HG03045 (cell line): ENCODE data around the gene RAB10.
"Not testable (repeated sequence)": the region's sequence is repeated elsewhere in the genome, so short reads cannot be mapped to it uniquely, and the experiment has no call there.

Experiments used
- ATAC-seq: cut with Tn5 transposase; IDR thresholded peaks from one replicate; pipeline ENCODE4 v1.9.1; 2021; ENCODE audit warnings: mild to moderate bottlenecking, moderate library complexity; ENCODE audit not compliant: unreplicated experiment

RAB10 gene

DNA sequence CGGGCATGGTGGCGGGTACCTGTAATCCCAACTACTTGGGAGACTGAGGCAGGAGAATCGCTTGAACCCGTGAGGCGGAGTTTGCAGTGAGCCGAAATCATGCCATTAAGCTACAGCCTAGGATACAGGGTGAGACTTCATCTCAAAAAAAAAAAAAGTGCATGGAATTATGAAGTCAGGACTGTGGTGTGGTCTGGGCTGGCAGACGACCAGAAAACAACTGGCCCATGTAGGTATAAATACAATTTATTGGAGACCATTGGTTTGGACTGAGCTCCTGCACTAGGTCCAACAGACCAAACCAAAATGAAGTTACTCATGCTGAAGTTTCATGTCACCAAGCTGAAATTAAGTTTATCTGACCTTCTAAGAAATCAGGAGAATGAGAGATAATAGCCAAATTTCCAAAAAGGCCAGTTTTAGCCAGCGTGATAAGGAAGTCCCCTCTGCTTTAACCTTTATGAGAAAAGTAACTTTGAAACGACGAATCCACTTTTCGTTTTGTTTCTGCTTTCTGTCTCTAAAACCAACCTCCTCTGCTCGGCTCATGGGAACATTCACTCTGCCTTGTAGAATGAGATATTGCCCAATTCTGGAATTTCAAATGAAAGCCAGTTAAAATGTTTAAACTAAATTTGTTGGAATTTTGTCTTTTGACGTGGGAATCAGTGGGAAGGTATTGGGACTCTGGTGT lies 17.7 kb upstream of the RAB10 start:
- ATAC-seq, result no peak

DNA sequence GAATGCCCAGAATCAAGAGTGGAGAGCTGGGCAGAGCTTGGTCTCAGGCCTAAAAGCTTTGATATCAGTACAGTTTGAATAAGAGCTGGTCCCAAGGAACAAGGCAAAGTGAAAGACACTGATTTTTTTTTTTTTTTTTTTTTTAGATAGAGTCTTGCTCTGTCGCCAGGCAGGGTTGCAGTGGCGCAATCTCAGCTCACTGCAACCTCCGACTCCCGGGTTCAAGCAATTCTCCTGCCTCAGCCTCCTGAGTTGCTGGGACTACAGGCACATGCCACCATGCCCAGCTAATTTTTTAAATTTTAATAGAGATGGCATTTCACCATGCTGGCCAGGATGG lies 17.2 kb upstream of the RAB10 start:
- not testable (repeated sequence) for ATAC-seq

DNA sequence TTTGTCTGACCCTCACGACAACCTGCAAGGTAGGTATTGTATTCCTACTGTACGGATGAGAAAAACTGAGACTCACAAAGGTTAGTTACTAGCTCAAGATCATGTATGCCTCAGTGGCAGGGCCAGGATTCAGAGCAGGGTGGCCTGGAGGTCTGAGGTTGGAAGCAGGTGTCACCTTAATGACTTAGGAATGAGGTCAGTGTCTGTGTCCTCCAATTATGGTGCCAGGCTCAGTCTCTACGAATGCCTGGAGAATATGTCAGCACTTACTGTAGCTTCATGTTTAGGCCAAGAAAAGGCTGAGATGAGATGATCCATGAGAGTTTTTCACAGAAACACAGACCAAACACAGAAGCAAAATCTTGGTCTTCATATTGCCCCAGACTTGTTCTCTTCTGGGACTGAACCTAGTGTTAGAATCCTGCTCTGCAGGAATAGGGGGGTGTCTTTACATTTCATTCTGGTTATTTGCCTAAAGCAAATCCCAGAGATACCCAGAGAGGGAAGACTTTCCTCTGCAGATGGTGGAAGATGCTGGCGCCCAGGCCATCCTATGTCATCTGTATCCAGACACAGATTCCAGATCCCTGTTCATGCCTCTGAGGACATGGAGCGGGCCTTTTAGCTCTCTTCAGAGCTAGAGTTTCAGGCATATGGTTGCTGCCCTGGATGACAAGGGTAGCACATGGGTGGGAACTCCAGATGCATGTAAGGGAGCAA lies 16.3 kb upstream of the RAB10 start:
- no peak for ATAC-seq

DNA sequence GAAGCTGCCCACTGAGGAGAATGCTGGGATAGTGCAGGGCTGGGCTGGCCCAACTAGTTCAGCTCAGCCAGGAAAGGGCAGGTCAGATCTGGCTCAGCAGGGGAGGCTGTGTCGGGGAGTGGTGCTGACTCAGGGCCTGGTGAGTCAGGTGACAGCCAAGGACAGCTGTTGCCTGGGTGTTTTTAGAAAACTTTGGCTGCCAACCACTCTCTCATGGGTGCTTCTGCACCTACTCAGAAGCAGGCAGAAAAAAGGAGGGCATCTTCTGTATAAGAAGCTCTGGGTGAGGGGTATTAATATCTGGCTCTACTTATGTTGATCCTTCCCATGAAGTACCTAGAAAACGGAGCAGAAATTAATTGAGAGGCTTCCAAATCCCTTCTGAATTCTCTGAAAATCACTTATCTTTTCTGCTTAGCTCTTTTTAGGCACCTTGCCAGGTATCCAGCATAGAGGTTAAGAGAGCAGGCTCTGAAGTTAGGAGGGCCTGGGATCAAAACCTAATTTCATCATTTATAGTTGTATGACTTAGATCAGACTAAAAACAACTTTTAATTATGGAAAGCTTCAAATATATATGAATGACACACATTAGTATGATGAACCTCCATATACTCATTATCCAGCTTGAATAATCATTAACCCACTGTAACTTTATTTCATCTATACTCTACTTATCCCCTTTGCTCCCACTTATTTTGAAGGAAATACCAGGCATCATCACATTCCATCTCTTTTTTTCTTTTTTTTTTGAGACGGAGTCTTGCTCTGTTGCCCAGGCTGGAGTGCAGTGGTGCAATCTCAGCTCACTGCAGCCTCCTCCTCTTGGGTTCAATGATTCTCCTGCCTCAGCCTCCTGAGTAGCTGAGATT lies 15.5 kb upstream of the RAB10 start:
- no peak for ATAC-seq

DNA sequence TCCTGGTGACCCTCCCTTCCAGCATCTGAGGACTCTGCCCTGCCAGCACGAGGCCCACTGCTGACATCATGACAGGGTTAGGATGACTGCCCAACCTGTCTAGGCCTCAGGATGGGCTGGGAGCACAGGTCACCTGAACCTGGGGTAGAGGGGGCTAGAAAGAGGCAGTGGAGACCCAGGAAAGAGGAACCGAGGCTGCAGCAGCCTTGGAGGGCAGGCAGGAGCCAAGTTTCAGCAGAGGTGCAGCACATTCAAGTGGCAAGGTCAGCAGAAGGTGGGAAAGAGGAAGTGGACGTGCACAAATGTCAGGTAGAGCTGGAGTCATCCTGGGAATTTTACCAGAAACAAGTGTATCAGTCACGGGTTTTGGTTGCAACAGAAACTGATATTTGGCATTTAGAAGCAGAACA lies 13.6 kb upstream of the RAB10 start:
- no peak for ATAC-seq

DNA sequence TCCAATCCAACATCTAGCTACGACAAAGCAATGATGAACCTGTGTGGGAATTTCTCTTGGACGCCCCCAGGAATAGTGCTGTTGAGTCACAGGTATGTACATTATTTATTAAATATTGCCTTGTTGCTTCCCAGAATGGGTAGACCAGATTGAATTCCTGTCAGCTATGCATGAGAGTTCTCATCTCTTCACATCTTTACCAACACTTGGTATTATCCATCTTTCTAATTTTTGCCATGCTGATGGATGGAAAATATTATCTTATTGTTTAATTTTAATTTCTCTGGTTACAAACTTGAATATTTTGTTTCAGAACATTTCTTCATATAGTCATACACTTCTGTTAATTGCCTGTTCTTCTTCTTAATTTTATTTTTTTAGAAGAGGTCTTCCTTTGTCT lies 9.6 kb upstream of the RAB10 start:
- no peak for ATAC-seq

DNA sequence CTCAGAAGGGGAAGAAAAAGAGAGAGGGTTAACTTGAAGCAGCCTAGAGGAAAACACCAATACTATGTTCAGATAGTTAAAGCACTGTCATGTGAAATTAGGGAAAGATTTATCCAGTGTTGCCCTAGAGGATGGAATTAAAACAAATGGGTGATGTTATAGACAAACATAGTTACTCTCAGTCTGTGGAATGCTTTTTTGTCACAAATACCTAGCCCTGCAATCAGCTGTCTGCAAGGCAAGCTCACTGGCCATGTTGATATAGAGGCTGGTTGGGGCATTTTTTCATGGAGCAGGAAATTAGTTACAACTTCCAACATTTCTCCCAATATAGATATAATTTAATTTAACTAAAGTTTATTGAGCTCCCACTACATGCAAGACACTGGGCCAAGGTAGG lies 8.4 kb upstream of the RAB10 start:
- ATAC-seq, result no peak

DNA sequence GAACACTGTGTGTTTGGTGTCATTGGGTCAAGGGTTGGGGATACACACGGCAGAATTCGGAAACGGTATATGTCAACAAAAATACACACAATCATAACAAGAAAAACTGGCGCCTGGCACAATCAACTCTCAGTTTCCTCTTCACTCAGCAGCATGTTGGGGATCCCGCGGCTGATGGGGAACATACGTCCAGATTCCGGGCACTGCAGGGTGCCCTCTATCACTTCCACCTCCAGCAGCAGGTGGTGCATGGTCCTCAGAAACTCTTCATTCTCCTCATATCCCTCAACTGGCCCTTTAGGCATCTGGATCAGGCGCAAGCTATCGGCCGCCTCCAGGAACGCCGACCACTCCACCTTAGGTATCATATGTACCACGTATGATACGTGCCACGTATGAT lies 5.8 kb upstream of the RAB10 start:
- not testable (repeated sequence) for ATAC-seq

DNA sequence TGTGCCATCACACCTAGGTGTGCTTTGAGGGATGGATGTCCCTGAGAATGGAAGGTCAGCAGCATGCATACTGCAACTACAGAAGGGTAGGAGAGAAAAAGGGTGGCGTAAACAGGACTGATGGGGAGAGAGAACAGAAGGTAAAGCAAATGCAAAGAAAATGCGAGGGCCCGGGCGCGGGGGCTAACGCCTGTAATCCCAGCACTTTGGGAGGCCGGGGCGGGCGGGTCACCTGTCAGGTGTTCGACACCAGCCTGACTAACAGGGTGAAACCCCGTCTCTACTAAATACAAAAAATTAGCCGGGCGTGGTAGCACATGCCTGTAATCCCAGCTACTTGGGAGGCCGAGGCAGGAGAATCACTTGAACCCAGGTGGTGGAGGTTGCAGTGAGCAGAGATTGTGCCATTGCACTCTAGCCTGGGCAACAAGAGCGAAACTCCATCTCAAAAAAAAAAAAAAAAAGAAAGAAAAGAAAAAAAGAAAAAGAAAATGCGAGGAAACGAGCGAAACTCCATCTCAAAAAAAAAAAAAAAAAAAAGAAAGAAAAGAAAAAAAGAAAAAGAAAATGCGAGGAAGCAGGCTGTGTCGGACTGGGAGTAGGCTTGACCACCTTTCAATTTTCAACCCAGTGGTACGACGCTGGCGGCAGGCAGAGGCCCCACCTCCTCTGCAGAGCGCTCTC lies 1.2 kb upstream of the RAB10 start:
- peak; percentile 6 for ATAC-seq

DNA sequence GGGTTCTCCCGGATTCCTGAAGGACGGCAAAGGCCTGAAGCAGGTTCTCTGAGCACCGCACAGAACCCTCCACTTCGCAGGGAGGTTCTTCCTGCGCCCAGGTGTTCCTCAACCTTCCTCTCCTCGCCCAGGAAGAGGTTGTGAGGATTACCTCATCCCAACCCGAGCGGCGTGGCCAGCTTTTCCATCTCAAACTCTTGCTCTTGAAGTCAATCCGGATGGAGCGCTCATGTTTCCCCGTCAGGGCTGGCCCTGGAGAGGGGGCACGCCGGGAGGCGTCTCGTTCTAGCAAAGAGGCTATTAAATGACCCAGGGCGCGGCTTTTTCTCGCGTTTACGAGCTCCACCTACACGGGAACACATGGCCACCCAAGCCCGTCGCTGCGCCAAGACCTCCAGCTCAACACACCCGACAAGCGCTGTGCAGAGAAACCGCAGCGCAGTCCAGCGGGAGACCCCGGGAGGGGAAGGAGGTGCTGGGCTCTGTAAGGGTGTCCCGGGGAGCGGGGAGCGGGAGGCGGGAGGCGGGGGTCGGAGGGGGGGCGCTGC lies 540 bp upstream of the RAB10 start:
- ATAC-seq, result no peak

DNA sequence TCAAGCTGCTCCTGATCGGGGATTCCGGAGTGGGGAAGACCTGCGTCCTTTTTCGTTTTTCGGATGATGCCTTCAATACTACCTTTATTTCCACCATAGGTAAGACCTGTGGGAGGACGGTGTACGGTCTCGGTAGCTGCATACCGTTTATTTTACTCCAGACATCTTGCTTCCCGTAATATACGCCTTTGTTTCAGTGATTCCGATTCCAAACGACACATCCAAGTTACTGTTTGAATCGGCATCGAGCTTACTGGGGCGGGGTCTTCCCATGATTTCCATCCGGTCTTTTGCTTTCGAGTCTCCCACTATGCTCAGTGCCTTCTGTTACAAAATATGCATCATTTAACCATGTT lies 731 bp downstream of the RAB10 start:
- ATAC-seq, result no peak

DNA sequence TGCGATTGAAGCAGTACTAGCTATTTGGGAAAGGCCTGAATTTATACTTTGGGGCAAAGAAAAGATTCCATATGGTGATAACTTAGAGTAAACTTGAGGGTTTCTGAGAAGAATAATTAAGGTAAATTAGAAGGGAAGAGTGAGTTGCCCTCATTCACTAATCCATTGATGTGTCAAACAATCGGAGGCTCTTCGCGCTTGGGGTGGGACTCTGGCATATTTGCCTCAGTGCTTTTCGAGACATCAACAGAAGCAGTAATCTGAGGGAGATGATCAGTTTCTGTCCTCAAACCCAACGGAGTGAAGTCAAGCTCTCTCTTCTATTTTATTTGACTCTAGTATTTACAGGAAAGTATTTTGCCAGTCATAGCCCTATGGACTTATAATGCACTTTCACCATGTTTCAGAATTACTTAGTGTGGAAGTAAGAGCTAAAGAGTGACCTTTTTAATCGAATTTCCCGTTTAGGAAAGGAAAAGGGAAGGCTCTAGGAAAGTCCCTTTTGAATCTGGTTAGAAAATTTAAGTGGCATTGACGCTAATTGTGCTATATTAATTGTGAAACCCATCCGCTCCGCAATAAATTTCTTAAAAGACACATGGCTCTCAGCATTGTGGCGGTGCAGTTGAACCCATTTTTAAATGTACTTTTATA lies 1.3 kb downstream of the RAB10 start:
- no peak for ATAC-seq

DNA sequence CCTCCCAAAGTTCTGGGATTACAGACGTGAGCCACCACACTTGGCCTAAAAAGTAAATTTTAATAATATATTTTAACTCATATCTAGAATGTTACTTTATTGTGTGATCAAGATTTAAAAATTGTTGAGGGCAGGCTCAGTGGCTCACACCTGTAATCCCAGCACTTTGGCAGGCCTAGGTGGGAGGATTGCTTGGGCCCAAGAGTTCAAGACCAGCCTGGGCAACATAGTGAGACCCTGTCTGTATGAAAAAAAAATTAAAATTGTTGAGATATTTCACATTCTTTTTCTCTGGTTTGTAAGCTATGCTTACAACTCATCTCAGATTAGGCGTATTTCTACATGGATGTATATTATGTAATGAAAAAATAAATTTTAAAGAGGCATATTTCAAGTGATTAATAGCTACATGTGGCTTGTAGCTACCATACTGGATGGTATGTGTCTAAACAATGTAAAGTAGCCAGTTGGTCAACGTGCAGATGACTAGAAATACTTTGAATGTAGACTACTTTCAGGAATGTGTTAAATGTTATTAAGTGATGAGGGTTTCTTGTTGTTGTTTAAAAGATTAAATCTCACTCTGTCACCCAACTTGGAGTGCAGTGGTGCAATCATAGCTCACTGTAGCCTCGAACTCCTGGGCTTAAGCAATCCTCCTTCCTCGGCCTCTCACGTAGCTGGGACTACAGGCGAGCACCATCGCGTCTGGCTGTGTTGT lies 5.9 kb downstream of the RAB10 start:
- ATAC-seq, result no peak

DNA sequence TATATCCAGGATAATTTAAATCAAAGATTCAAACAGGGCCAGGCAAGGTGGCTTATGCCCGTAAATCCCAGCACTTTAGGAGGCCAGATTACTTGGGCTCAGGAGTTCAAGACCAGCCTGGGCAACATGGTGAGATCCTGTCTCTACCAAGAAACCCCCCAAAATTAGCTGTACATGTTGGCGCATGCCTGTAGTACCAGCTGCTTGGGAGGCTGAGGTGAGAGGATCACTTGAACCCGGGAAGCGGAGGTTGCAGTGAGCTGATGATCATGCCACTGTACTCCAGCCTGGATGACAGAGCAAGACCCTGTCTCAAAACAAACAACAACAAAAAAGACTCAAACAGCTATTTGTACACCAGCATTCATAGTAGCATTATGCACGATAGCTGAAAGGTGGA lies 9.2 kb downstream of the RAB10 start:
- no peak for ATAC-seq

DNA sequence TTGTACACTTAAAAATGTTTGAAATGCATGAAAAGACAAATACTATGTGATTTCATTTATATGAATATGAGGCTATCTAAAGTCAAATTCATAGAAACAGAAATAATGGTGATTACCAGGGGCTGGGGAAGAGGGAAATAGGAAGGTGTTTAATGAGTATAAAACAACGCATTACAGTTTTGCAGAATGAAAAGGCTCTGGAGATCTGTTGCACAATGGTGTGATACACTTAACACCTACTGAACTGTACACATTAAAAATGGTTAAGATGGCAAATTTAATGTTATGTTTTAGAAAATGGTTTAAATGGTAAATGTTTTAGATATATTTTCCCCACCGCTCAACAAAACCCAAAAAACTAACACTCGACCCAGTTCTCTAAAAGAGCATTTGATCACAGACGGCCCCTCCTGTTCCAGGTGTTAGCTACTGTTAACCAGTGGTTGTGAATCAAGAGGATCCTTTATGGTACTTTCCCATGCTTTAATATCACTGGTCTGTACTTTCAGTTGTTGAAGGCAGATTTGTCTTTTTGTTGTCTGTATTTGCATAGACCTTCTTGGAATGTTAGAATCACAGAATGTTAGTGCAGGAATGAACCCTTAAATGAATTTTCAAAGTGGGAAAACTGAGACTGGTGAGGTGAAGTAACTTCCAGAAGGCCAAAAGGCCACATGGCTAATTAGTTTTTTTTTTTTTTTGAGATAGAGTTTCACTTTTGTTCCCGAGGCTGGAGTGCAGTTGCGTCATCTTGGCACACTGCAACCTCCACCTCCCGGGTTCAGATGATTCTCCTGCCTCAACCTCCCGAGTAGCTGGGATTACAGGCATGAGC lies 10.2 kb downstream of the RAB10 start:
- no peak for ATAC-seq

DNA sequence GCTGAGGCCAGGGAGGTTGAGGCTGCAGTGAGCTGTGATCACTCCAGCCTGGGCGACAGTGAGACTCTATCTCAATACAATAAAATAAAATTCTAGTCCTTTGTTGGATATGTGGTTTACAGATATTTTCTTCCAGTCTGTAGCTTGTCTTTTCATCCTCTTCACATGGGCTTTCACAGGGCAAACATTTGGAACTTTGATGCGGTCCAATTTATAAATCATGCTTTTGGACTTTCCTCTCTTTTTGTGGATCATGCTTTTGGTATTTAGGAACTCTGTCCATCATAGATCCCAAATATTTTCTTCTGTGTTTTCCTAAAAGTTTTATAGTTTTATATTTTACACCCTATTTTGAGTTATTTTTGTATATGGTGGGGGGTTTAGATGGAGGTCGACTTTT lies 14.9 kb downstream of the RAB10 start:
- ATAC-seq, result no peak

DNA sequence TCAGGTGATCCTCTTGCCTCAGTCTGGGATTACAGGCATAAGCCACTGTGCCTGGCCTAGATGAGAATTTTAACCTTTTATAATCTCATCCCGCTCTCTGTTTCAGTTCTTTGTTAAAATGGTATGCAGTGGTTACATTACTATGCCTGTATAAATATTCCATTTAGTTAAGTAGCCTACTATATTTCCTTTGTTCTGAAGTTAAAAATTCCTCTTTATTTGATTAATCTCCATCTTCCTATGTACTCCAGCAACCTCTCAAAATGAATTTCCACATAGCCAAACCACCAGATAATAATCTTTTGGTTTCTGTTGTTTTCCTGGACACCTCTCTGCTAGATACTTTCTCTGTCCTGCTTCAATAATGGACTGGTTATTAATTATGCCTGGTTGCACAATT lies 15.8 kb downstream of the RAB10 start:
- no peak for ATAC-seq

DNA sequence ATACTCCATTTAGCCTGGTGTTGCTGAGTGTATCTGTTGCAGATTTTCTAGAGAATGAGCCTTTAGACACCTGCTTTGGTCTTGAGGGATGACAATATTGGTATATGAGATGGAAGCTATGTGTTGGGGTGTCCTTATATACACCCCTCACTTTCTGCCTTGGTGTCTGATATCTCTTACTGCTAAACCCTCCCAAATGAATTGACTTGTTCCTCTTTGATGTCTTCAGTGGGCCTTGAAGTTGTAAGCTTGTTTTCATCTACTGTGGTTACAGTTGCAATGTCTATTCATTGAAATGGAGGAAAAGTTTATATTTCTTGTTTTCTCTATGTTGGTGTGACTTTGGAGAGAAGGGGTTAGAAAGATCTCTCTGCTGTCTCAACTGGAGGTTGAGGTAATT lies 18.9 kb downstream of the RAB10 start:
- no peak for ATAC-seq
